Stimulated activated CD4-positive, alpha-beta T cell treated with anti-CD3 and anti-CD28 coated beads, Interleukin-12 subunit alpha, Interleukin-12 subunit beta, amount 100 ng/mL, for 24 hours (primary cell): ENCODE data around the gene WFDC8.

Experiments used
- DNase-seq, 2 experiments: peaks; one replicate each; pipeline ENCODE4 v3.0.0-alpha.2; 2020; ENCODE audit warnings: low read depth in 2 of 2

WFDC8 gene

DNA sequence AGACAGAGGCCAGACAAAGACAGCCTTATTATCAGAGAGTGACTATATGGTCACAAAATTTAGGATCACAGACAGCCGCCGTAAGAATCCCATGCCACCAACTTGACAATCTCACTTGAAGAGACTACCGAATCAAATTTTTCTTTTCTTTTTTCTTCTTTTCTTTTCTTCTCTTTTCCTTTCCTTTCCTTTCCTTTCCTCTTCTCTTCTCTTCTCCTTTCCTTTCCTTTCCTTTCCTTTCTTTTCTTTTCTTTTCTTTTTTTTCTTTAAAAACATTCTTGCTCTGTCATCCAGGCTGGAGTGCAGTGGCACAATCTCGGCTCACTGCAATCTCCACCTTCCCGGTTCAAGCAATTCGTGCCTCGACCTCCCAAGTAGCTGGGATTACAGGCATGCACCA lies 30.7 kb downstream of the WFDC8 start:
- no peak for DNase-seq

GRCh38 chr20:45547206-45547770 lies 31.8 kb downstream of the WFDC8 start, which contains the start of gene EPPIN:
Gene EPPIN (minus strand): TSS chr20:45547401. CDS start chr20:45547357, 44 bp downstream.
- DNase-seq: no peak

- DNase-seq: no peak
Measured at GRCh38 chr20:45545754-45546453, 33.2 kb downstream of the WFDC8 start.

DNA sequence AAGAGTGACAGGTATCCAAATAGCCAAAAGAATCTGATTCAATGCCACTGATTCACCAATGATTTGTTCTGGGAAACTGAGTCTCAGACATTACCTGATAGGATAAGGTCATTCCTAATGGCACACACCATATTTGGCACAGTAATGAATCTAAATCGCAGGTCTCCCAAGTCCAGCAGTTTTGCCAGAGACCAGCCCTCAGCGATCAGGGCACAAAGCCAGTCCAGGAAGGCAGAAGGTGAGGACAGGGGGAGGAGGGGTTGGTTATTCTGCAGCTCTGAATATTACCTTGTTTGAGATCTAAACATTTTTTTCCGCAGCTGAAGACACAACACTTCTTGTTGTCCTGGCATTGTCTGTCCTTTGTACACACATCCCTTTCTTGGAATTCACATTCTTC lies 33.7 kb downstream of the WFDC8 start:
- DNase-seq: no peak

- no peak for DNase-seq
Measured at GRCh38 chr20:45539382-45539781, 39.7 kb downstream of the WFDC8 start, which contains the start of gene WFDC6. Gene WFDC6 (minus strand): TSS chr20:45539482. CDS start chr20:45539407, 75 bp downstream.

- DNase-seq: no peak
Measured at GRCh38 chr20:45538209-45538799, 40.8 kb downstream of the WFDC8 start.

DNA sequence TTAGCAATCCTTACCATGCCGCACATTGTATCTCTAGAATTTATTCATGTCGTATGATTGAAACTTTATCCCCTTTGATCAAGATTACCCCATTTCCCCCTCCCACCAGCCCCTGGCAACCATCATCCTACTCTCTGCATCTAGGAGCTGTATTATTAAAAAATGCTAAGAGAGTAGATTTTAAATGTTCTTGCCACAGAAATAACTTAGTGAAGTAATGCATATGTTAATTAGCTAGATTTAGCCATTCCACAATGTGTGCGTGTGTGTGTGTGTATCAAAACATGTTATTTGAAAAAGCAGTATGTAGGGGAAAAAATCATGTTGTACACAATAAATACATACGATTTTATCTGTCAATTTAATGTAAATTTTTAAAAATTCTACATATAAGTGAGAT lies 51.8 kb downstream of the WFDC8 start:
- no peak for DNase-seq

- no peak for DNase-seq
Measured at GRCh38 chr20:45523821-45524220, 55.3 kb downstream of the WFDC8 start.

DNA sequence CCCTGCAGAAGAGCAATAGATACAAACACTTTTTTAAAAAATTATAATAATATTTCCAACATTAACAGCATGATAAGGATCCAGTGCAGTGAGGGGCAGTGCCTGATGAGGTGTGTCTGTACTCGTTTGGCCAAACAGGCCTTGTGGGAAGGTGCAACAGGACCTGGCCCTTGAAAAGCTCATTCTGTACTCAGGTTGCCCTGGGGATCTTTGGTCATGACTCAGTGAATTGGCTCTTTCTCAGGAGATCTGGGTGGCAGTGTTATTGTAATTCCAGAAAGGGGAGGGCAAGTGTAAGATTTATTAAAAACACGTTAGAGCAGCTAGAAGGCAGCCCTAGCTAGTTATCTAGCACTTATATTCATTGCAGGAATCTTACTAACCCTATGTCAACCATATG lies 60.8 kb downstream of the WFDC8 start:
- DNase-seq: no peak

DNA sequence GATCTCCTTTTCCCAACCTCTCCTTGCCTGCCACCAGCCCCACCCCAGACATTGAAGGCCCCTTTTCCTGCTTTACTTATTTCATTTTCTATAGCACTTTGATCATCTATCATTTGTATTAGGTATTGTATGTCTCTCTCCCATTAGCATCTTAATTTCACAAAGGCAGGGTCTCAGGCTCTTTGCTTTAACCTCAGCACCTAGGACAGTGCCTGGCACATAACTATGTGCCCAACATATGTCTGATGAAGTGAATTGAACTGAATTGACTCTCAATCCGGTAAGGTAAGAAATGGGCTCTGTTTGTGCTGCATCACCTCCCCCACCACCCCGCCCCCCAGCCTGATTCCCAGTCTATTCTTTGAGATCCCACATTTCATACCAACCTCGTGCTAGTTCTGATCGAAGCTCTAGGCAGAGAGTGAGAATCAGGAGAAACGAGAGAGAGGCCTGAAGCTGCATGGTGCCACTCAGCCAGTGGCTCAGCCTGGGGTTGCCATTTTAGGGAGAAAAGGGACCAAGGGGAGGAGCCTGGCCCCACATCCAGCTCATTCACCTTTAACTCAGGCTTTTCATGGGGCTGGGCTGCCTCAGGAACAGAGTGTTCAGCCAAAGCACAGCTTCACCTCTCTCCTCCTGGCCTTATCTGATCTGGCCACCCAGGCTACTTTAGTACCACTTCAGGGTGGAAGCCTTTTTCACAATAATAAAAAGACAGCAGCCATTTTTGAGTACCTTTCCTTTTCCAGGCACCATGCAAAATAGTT lies 63.8 kb downstream of the WFDC8 start, which contains the start of gene SPINT3:
Gene SPINT3 (minus strand): TSS at position 476 of the 767 bp plus-strand sequence. CDS start 14 bp downstream, at position 462.
- no peak for DNase-seq

DNA sequence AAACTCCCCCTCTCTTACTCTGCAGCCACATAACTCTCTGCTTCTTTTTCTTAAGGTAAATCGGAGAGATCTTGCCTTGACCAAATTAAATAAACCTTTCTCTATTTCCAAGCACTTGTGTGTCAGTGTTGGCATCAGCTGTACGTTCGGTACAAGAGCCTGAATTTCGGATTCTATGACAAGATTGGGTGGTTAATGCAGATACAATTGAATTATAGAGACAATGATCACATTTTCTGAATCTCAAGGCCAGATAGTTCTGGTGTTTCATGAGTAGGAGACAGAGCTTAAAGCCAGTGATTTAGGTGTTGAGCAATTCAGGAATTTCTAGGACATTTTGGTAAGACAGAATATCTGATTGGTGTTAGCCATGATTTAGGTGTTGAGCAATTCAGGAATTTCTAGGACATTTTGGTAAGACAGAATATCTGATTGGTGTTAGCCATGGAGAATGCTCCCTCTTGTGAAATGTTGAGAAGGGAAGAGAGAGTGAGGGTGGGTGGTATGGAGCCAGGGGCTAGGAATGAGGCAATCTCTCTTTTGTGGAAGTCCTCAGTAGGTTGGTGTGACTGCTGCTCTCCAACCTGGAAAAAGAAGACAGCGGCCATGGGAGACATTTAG lies 68.7 kb downstream of the WFDC8 start:
- DNase-seq: no peak

GRCh38 chr20:45509091-45509490 lies 70.0 kb downstream of the WFDC8 start:
- DNase-seq: no peak

DNA sequence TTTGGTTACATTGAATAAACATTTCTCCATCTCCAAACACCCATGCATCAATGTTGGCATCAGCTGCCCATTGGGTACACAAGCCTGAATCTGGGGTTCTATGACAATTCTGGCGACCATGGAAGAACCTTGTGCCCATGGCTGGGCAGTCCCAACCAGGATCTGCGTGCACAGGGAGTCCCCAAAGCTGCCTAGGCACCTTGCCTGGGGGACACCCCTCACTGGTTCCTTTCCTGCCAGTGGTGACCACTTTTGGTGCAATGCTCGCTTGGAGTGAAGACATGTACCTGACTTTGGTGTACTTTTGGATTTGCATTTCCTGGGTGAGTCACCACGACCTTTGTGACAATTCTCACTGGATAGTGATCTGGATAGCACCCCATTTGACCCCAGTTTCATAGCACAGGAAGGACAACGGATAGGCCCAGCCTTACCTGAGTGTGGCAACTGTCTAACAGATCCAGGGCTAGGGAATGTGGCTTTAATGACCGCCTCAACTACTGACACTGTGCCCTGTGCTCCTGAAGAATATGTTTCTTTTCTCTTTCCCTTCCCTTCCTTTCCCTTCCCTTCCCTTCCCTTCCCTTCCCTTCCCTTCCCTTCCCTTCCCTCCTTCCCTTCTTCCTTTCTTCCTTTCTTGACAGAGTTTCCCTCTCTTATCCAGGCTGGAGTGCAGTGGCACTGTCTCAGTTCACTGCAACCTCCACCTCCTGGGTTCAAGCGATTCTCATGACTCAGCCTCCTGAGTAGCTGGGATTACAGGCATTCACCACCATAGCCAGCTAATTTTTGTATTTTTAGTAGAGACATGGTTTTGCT lies 70.8 kb downstream of the WFDC8 start:
- no peak for DNase-seq

DNA sequence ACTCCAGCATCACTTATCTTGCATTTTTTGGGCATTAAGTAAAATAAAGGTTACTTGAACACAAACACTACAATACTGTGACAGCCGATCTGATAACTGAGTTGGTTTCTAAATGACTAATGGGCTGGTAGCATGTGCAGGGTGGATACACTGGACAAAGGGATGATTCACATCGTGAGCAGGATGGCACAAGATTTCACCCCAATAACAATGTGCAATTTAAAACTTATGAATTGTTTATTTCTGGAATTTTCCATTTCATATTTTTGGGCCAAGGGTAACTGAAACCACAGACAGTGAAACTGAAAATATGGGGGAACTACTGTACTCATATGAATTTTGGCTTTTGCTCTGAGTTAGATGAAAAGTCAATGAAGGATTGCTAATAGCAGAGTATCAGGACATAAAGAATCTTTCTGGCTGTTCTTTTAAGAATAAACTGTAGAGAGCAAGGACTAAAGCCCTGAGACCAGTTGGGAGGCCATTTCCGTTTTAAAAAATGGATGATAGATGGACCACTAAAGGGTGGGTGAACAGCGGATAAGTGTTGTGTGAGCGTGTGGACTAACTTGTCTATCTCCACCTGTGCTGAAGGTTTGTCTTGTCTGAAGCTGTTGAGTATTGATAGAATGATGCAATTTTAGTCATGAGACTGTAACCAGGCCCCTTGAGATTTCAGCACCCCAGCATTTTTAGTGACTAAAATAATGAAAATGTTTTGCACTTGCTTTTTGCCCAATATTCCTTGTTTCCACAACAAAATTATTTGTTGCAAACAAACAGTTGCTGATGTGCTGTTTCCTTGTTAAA lies 71.9 kb downstream of the WFDC8 start:
- no peak for DNase-seq

DNA sequence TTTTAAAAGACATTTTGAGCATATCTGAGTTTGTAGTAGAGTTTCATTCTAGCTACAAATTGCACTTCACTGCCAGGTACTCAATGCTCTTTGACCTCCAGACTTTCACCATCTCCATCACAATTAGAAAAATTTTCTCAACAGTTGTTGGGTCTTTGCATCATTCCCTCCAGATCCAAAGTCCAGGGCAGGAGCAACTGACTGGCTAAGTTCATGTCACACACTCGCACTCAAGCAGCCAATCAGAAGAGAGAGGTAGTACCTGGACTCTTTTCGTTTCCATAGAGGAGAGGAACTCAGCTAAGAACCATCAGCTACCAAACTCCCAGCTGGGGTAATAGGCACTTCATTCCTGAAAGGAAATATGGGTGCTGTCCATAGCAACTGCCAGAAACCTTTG lies 72.7 kb downstream of the WFDC8 start:
- no peak for DNase-seq

- DNase-seq: no peak
Measured at GRCh38 chr20:45503403-45503802, 75.7 kb downstream of the WFDC8 start.

- no peak for DNase-seq
Measured at GRCh38 chr20:45502561-45502960, 76.5 kb downstream of the WFDC8 start.
